GM19395 (cell line): ENCODE data around the gene PRMT1.

Experiments used
- ATAC-seq: cut with Tn5 transposase; IDR thresholded peaks from one replicate; pipeline ENCODE4 v1.9.1; 2021; ENCODE audit warnings: mild to moderate bottlenecking, moderate library complexity; ENCODE audit not compliant: unreplicated experiment

Gene PRMT1

GRCh38 chr19:49666120-49666444 lies 11.0 kb upstream of the PRMT1 start:
- ATAC-seq: peak; percentile 17

GRCh38 chr19:49667473-49667872 lies 9.6 kb upstream of the PRMT1 start:
- ATAC-seq: no peak

GRCh38 chr19:49669516-49669915 lies 7.6 kb upstream of the PRMT1 start:
- ATAC-seq: no peak

GRCh38 chr19:49672131-49672919 lies 4.7 kb upstream of the PRMT1 start:
- no peak for ATAC-seq

- ATAC-seq: peak; percentile 32
Observed at GRCh38 chr19:49676136-49676783, 811 bp upstream of the PRMT1 start.

GRCh38 chr19:49676784-49677230 lies 264 bp upstream of the PRMT1 start:
- ATAC-seq: peak; percentile 66

- ATAC-seq: no peak
Observed at GRCh38 chr19:49677901-49678674, 1.0 kb downstream of the PRMT1 start.

GRCh38 chr19:49678985-49679770 lies 2.1 kb downstream of the PRMT1 start:
- no peak for ATAC-seq

- ATAC-seq: no peak
Observed at GRCh38 chr19:49679771-49680413, 2.8 kb downstream of the PRMT1 start.

- no peak for ATAC-seq
Observed at GRCh38 chr19:49680421-49681351, 3.6 kb downstream of the PRMT1 start.

GRCh38 chr19:49681830-49682229 lies 4.8 kb downstream of the PRMT1 start:
- ATAC-seq: no peak

GRCh38 chr19:49682274-49682673 lies 5.2 kb downstream of the PRMT1 start:
- ATAC-seq: no peak

GRCh38 chr19:49683814-49684250 lies 6.8 kb downstream of the PRMT1 start:
- ATAC-seq: no peak

- no peak for ATAC-seq
Observed at GRCh38 chr19:49684251-49684982, 7.3 kb downstream of the PRMT1 start.

- ATAC-seq: no peak
Observed at GRCh38 chr19:49684983-49685553, 8.0 kb downstream of the PRMT1 start.

- no peak for ATAC-seq
Observed at GRCh38 chr19:49685845-49686332, 8.8 kb downstream of the PRMT1 start.

GRCh38 chr19:49686503-49687088 lies 9.5 kb downstream of the PRMT1 start:
- ATAC-seq: no peak

GRCh38 chr19:49687150-49687549 lies 10.1 kb downstream of the PRMT1 start:
- ATAC-seq: no peak
